ENCODE data around the gene TOLLIP. TPM values are rescaled to one million over a fixed set of nuclear protein-coding genes. Genes with fewer than 3 reads are reported as not detected.

The TOLLIP gene
- total and polyA plus RNA-seq, 12 donors = 19.0 to 53.6 (median 42.6) TPM

GRCh38 chr11:1336836-1337646 is 27.6 kb upstream of the TOLLIP start:
- intact Hi-C loops (cut with DNase I) = loop anchor here in 1 of 10 donors (5.0 kb wide), 1 partner anchor 45 kb away; no protein-coding TSS in a partner anchor
- no peaks in the 10 kb centered on the region for H3K36me3 ChIP-seq
- TF ChIP-seq CTCF (IDR thresholded peaks at IDR 0.05) = no peak
- DNase-seq = peak in 1 of 2 donors; percentile 62
- H3K4me3 ChIP-seq = peak overlapping the region; percentile 14 to 58 (median 44)
- 4 to 5% methylated on average over 72 to 91 of the region's 95 CpGs for WGBS, 2 donors
- H3K27me3 ChIP-seq = peaks cover 0 to 6% (median 0%) of the 10 kb centered on the region in 7 donors
- ATAC-seq = peak; percentile 28 to 69 (median 54)
- H3K4me1 ChIP-seq = peaks cover 10 to 24% (median 18%) of the 10 kb centered on the region in 9 donors
- H3K27ac ChIP-seq = peak overlapping the region in 7 of 10 donors; percentile 22 to 58 (median 35)
- peaks cover 0 to 5% (median 0%) of the 10 kb centered on the region in 11 donors for H3K9me3 ChIP-seq

- DNase-seq = peak; percentile 49 to 68
- peaks cover 10 to 21% (median 17%) of the 10 kb centered on the region in 9 donors for H3K4me1 ChIP-seq
- no peaks in the 10 kb centered on the region for H3K36me3 ChIP-seq
- H3K27me3 ChIP-seq = peaks cover 0 to 6% (median 0%) of the 10 kb centered on the region in 7 donors
- intact Hi-C loops (cut with DNase I) = loop anchor here in 1 of 10 donors (5.0 kb wide), 1 partner anchor 46 kb away; no protein-coding TSS in a partner anchor
- 3% methylated on average over 47 to 62 of the region's 66 CpGs for WGBS, 2 donors
- TF ChIP-seq CTCF (IDR thresholded peaks at IDR 0.05) = no peak
- peaks cover 0 to 5% (median 0%) of the 10 kb centered on the region in 11 donors for H3K9me3 ChIP-seq
- ATAC-seq = peak; percentile 63 to 79 (median 74)
- H3K4me3 ChIP-seq = peak overlapping the region in 9 of 10 donors; percentile 40 to 58 (median 51)
- H3K27ac ChIP-seq = peak overlapping the region in 7 of 10 donors; percentile 35 to 83 (median 52)
Observed at GRCh38 chr11:1335811-1336761, 26.7 kb upstream of the TOLLIP start.

- no peak for DNase-seq
- H3K36me3 ChIP-seq = no peaks in the 10 kb centered on the region
- no peak for ATAC-seq
- TF ChIP-seq CTCF (IDR thresholded peaks at IDR 0.05) = no peak
- intact Hi-C loops (cut with DNase I) = loop anchor here in 1 of 10 donors (5.0 kb wide), 1 partner anchor 47 kb away; no protein-coding TSS in a partner anchor
- peak overlapping the region in 7 of 10 donors; percentile 43 to 58 (median 53) for H3K4me3 ChIP-seq
- peaks cover 0 to 5% (median 0%) of the 10 kb centered on the region in 11 donors for H3K9me3 ChIP-seq
- H3K27me3 ChIP-seq = peaks cover 0 to 8% (median 0%) of the 10 kb centered on the region in 7 donors
- peak overlapping the region in 1 of 10 donors; percentile 83 for H3K27ac ChIP-seq
- WGBS, 2 donors = 80 to 83% methylated on average over 10 of the region's 10 CpGs
- H3K4me1 ChIP-seq = peaks cover 10 to 21% (median 17%) of the 10 kb centered on the region in 9 donors
Observed at GRCh38 chr11:1335264-1335810, 25.9 kb upstream of the TOLLIP start.
